RWPE2 (cell line): Measurements from ENCODE around the gene OSBPL10.

Experiments used
- ATAC-seq: fragments of 200-7000 bp; cut with Tn5 transposase; 3 replicates; pipeline ENCODE4 v1.9.1; 2021; ENCODE audit warnings: low read depth
- DNase-seq: peaks from one replicate; pipeline ENCODE4 v3.0.0-alpha.2; 2020; ENCODE audit warnings: low spot score
- H3K27ac ChIP-seq: fragments of 450-650 bp; 2 replicates; pipeline ENCODE4 v1.5.1; 2017; ENCODE audit warnings: mild to moderate bottlenecking; ENCODE audit not compliant: poor library complexity, severe bottlenecking
- H3K27me3 ChIP-seq: fragments of 250-450 bp; sonication (Bioruptor Pico); 2 replicates; pipeline ENCODE4 v1.5.1; 2021; ENCODE audit warnings: mild to moderate bottlenecking, moderate library complexity; ENCODE audit not compliant: insufficient read depth, poor library complexity, severe bottlenecking
- H3K36me3 ChIP-seq: fragments of 250-450 bp; sonication (Bioruptor Pico); 2 replicates; pipeline ENCODE4 v1.5.1; 2020; ENCODE audit warnings: low read depth, mild to moderate bottlenecking, moderate library complexity
- H3K4me1 ChIP-seq: fragments of 250-450 bp; sonication (Bioruptor Pico); 2 replicates; pipeline ENCODE4 v1.5.1; 2021; ENCODE audit warnings: mild to moderate bottlenecking, moderate library complexity; ENCODE audit not compliant: insufficient read depth, poor library complexity, severe bottlenecking
- H3K4me3 ChIP-seq: fragments of 250-450 bp; sonication (Bioruptor Pico); 2 replicates; pipeline ENCODE4 v1.5.1; 2021; ENCODE audit warnings: mild to moderate bottlenecking, moderate library complexity; ENCODE audit not compliant: severe bottlenecking
- H3K9me3 ChIP-seq: fragments of 250-450 bp; sonication (Bioruptor Pico); 2 replicates; pipeline ENCODE4 v1.5.1; 2021; ENCODE audit warnings: mild to moderate bottlenecking, moderate library complexity; ENCODE audit not compliant: severe bottlenecking
- CTCF ChIP-seq: fragments of 450-650 bp; IDR thresholded peaks from one replicate; pipeline ENCODE4 v1.5.1; 2017; ENCODE audit warnings: mild to moderate bottlenecking, moderate library complexity; ENCODE audit not compliant: poor library complexity, severe bottlenecking

Gene OSBPL10

DNA sequence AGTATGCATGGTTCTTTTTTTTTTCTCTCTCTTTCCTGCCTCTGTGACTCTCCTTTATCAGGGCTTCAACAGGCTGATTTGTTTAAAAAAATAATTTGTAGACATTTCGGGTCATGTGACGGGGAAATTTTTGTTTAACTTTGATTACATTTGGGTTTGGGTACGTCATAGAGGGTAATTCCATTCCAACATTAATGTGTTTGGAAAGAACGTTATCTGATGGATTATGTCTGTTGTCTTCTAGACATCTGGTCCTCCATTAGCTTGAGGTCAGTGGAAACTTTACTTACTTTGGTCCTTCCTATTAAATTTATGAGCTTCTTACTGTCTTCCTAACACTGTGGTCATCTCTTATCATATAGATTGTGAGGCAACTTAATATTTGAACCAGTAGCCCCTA, 367.4 kb downstream of the OSBPL10 start:
- DNase-seq = no peak

GRCh38 chr3:31613177-31613576, 367.9 kb downstream of the OSBPL10 start:
- Histone ChIP-seq H3K27ac (no peak overlapping the region), H3K27me3 (no peaks in the 10 kb centered on the region), H3K36me3 (peaks cover 33% of the 10 kb centered on the region), H3K4me3 (no peak overlapping the region), H3K9me3 (no peaks in the 10 kb centered on the region), H3K4me1 (peaks cover 20% of the 10 kb centered on the region)
- DNase-seq (no peak), ATAC-seq (no peak)
- TF ChIP-seq CTCF = no peak

More for the DNA sequence above, 367.4 kb downstream of the OSBPL10 start:
- H3K27ac ChIP-seq = no peak overlapping the region
- H3K4me1 ChIP-seq = peaks cover 20% of the 10 kb centered on the region
- no peaks in the 10 kb centered on the region for H3K27me3 ChIP-seq
- H3K4me3 ChIP-seq = no peak overlapping the region
- TF ChIP-seq CTCF = no peak
- ATAC-seq = no peak
- no peaks in the 10 kb centered on the region for H3K9me3 ChIP-seq
- H3K36me3 ChIP-seq = peaks cover 37% of the 10 kb centered on the region
